ENCODE data around the gene C16orf74. TPM values are rescaled to one million over a fixed set of nuclear protein-coding genes. Genes with fewer than 3 reads are reported as not detected.

C16orf74 gene
- total and polyA plus RNA-seq, 3 experiments from 2014 or later: 1.1 to 10.7 (median 1.3) TPM

- DNase-seq: no peak
- Mint-ChIP-seq H3K27ac (no peak overlapping the region), H3K36me3 (no peaks in the 10 kb centered on the region), H3K9me3 (no peaks in the 10 kb centered on the region), H3K4me1 (peaks cover 2 to 7% (median 7%) of the 10 kb centered on the region in 3 donors), H3K27me3 (peaks cover 3 to 10% of the 10 kb centered on the region in 2 donors), H3K4me3 (peak overlapping the region in 2 of 7 donors; percentile 8 to 36)
- Histone ChIP-seq H3K4me1 (ENCODE audit: insufficient read depth, low read length) (peaks cover 4% of the 10 kb centered on the region), H3K4me3 (ENCODE audit: low read length) (no peak overlapping the region), H3K9me3 (ENCODE audit: low read length) (no peaks in the 10 kb centered on the region), H3K36me3 (ENCODE audit: insufficient read depth, low read length) (no peaks in the 10 kb centered on the region), H3K27me3 (ENCODE audit: insufficient read depth, low read length, poor library complexity, severe bottlenecking) (peaks cover 6% of the 10 kb centered on the region), H3K27ac (ENCODE audit: low read depth, low read length) (no peak overlapping the region)
- ChIA-PET CTCF (interaction anchor here (0.7 to 2.0 kb wide), 4 partner anchors 28 to 74 kb away, joined by 3 to 5 read pairs (median 3); no protein-coding TSS in a partner anchor), POLR2A (no interaction called here)
Observed at GRCh38 chr16:85689950-85690320, 61.0 kb downstream of the C16orf74 start.

GRCh38 chr16:85689285-85689949 lies 61.5 kb downstream of the C16orf74 start:
- H3K4me1 Mint-ChIP-seq: peaks cover 2 to 7% (median 7%) of the 10 kb centered on the region in 3 donors
- no peaks in the 10 kb centered on the region for H3K36me3 Mint-ChIP-seq
- no peak overlapping the region for H3K27ac ChIP-seq (ENCODE audit: low read depth, low read length)
- H3K27me3 Mint-ChIP-seq: peaks cover 1 to 8% of the 10 kb centered on the region in 2 donors
- no peaks in the 10 kb centered on the region for H3K9me3 Mint-ChIP-seq
- POLR2A ChIA-PET: no interaction called here
- CTCF ChIA-PET: interaction anchor here (0.7 to 2.0 kb wide), 4 partner anchors 28 to 73 kb away, joined by 3 to 5 read pairs (median 3); no protein-coding TSS in a partner anchor
- H3K36me3 ChIP-seq (ENCODE audit: insufficient read depth, low read length): no peaks in the 10 kb centered on the region
- H3K9me3 ChIP-seq (ENCODE audit: low read length): no peaks in the 10 kb centered on the region
- H3K4me3 Mint-ChIP-seq: peak overlapping the region in 6 of 7 donors; percentile 24 to 75 (median 58)
- H3K4me1 ChIP-seq (ENCODE audit: insufficient read depth, low read length): peaks cover 4% of the 10 kb centered on the region
- H3K27ac Mint-ChIP-seq: peak overlapping the region in 1 of 8 donors; percentile 58
- H3K27me3 ChIP-seq (ENCODE audit: insufficient read depth, low read length, poor library complexity, severe bottlenecking): peaks cover 3% of the 10 kb centered on the region
- DNase-seq: no peak
- peak overlapping the region; percentile 32 for H3K4me3 ChIP-seq (ENCODE audit: low read length)

- Histone ChIP-seq H3K4me1 (ENCODE audit: insufficient read depth, low read length) (peaks cover 4% of the 10 kb centered on the region), H3K27ac (ENCODE audit: low read depth, low read length) (peak within 1 kb of the TSS; percentile 16), H3K36me3 (ENCODE audit: insufficient read depth, low read length) (no peaks in the 10 kb centered on the region), H3K9me3 (ENCODE audit: low read length) (no peaks in the 10 kb centered on the region), H3K4me3 (ENCODE audit: low read length) (peak within 1 kb of the TSS; percentile 59), H3K27me3 (ENCODE audit: insufficient read depth, low read length, poor library complexity, severe bottlenecking) (peaks cover 3% of the 10 kb centered on the region)
- H3K27me3 Mint-ChIP-seq: peaks cover 0 to 8% of the 10 kb centered on the region in 2 donors
- DNase-seq: peak; percentile 87 to 95 (median 88)
- H3K36me3 Mint-ChIP-seq: no peaks in the 10 kb centered on the region
- H3K27ac Mint-ChIP-seq: peak within 1 kb of the TSS in 2 of 8 donors; percentile 58 to 77
- CTCF ChIA-PET: interaction anchor here (2.0 kb wide), 1 partner anchor 72 kb away, joined by 5 read pairs; no protein-coding TSS in a partner anchor
- peak within 1 kb of the TSS; percentile 67 to 91 (median 77) for H3K4me3 Mint-ChIP-seq
- no peaks in the 10 kb centered on the region for H3K9me3 Mint-ChIP-seq
- H3K4me1 Mint-ChIP-seq: peaks cover 2 to 7% (median 7%) of the 10 kb centered on the region in 3 donors
- POLR2A ChIA-PET: interaction anchor here (0.8 kb wide), 1 partner anchor 46 kb away, joined by 3 read pairs; no protein-coding TSS in a partner anchor
Observed at GRCh38 chr16:85688586-85689284, 62.2 kb downstream of the C16orf74 start, which contains the start of gene GINS2. TSS of gene GINS2 (minus strand) at chr16:85688954. CDS start at chr16:85688898, 56 bp downstream.

- Histone ChIP-seq H3K9me3 (ENCODE audit: low read length) (no peaks in the 10 kb centered on the region), H3K27me3 (ENCODE audit: insufficient read depth, low read length, poor library complexity, severe bottlenecking) (peaks cover 3% of the 10 kb centered on the region), H3K27ac (ENCODE audit: low read depth, low read length) (peak overlapping the region; percentile 16), H3K4me3 (ENCODE audit: low read length) (no peak overlapping the region), H3K4me1 (ENCODE audit: insufficient read depth, low read length) (peaks cover 4% of the 10 kb centered on the region), H3K36me3 (ENCODE audit: insufficient read depth, low read length) (no peaks in the 10 kb centered on the region)
- peak overlapping the region; percentile 73 to 91 (median 77) for H3K4me3 Mint-ChIP-seq
- no peaks in the 10 kb centered on the region for H3K9me3 Mint-ChIP-seq
- H3K4me1 Mint-ChIP-seq: peaks cover 2 to 7% (median 7%) of the 10 kb centered on the region in 3 donors
- H3K27me3 Mint-ChIP-seq: peaks cover 0 to 3% of the 10 kb centered on the region in 2 donors
- CTCF ChIA-PET: no interaction called here
- POLR2A ChIA-PET: interaction anchor here (0.8 kb wide), 1 partner anchor 47 kb away, joined by 3 read pairs; no protein-coding TSS in a partner anchor
- H3K36me3 Mint-ChIP-seq: no peaks in the 10 kb centered on the region
- H3K27ac Mint-ChIP-seq: no peak overlapping the region
- no peak for DNase-seq
Observed at GRCh38 chr16:85687651-85688471, 63.0 kb downstream of the C16orf74 start.

- no peaks in the 10 kb centered on the region for H3K9me3 Mint-ChIP-seq
- ChIA-PET POLR2A (no interaction called here), CTCF (no interaction called here)
- H3K27me3 ChIP-seq (ENCODE audit: insufficient read depth, low read length, poor library complexity, severe bottlenecking): peaks cover 3% of the 10 kb centered on the region
- no peaks in the 10 kb centered on the region for H3K9me3 ChIP-seq (ENCODE audit: low read length)
- no peak overlapping the region for H3K27ac ChIP-seq (ENCODE audit: low read depth, low read length)
- H3K4me1 Mint-ChIP-seq: peaks cover 2 to 7% (median 7%) of the 10 kb centered on the region in 3 donors
- H3K27ac Mint-ChIP-seq: no peak overlapping the region
- peaks cover 4% of the 10 kb centered on the region for H3K4me1 ChIP-seq (ENCODE audit: insufficient read depth, low read length)
- H3K4me3 ChIP-seq (ENCODE audit: low read length): no peak overlapping the region
- H3K36me3 ChIP-seq (ENCODE audit: insufficient read depth, low read length): no peaks in the 10 kb centered on the region
- no peaks in the 10 kb centered on the region for H3K36me3 Mint-ChIP-seq
- peaks cover 0 to 3% of the 10 kb centered on the region in 2 donors for H3K27me3 Mint-ChIP-seq
- no peak for DNase-seq
- peak overlapping the region in 6 of 7 donors; percentile 58 to 80 (median 75) for H3K4me3 Mint-ChIP-seq
Observed at GRCh38 chr16:85686912-85687591, 63.8 kb downstream of the C16orf74 start.

GRCh38 chr16:85685251-85685650 lies 65.6 kb downstream of the C16orf74 start:
- no peak overlapping the region for H3K27ac ChIP-seq (ENCODE audit: low read depth, low read length)
- POLR2A ChIA-PET: interaction anchor here (1.1 kb wide), 1 partner anchor 131 kb away, joined by 3 read pairs; no protein-coding TSS in a partner anchor

GRCh38 chr16:85683363-85683762 lies 67.5 kb downstream of the C16orf74 start:
- no peaks in the 10 kb centered on the region for H3K9me3 ChIP-seq (ENCODE audit: low read length)
- H3K4me3 ChIP-seq (ENCODE audit: low read length): no peak overlapping the region
- Mint-ChIP-seq H3K27me3 (no peaks in the 10 kb centered on the region), H3K9me3 (no peaks in the 10 kb centered on the region), H3K4me1 (peaks cover 9 to 19% (median 12%) of the 10 kb centered on the region in 3 donors), H3K4me3 (peak overlapping the region in 2 of 7 donors; percentile 48 to 55), H3K27ac (peak overlapping the region in 3 of 8 donors; percentile 53 to 90 (median 61)), H3K36me3 (no peaks in the 10 kb centered on the region)
- POLR2A ChIA-PET: no interaction called here
- H3K27ac ChIP-seq (ENCODE audit: low read depth, low read length): no peak overlapping the region
- no peak for DNase-seq
- no peaks in the 10 kb centered on the region for H3K36me3 ChIP-seq (ENCODE audit: insufficient read depth, low read length)
- CTCF ChIA-PET: interaction anchor here (1.4 kb wide), 1 partner anchor 34 kb away, joined by 5 read pairs; no protein-coding TSS in a partner anchor
- no peaks in the 10 kb centered on the region for H3K27me3 ChIP-seq (ENCODE audit: insufficient read depth, low read length, poor library complexity, severe bottlenecking)
- H3K4me1 ChIP-seq (ENCODE audit: insufficient read depth, low read length): no peaks in the 10 kb centered on the region

More at GRCh38 chr16:85685251-85685650, 65.6 kb downstream of the C16orf74 start:
- H3K36me3 ChIP-seq (ENCODE audit: insufficient read depth, low read length): no peaks in the 10 kb centered on the region
- no peak overlapping the region for H3K27ac Mint-ChIP-seq
- H3K27me3 ChIP-seq (ENCODE audit: insufficient read depth, low read length, poor library complexity, severe bottlenecking): no peaks in the 10 kb centered on the region
- H3K4me3 Mint-ChIP-seq: no peak overlapping the region
- H3K9me3 Mint-ChIP-seq: no peaks in the 10 kb centered on the region
- no peaks in the 10 kb centered on the region for H3K27me3 Mint-ChIP-seq
- CTCF ChIA-PET: interaction anchor here (0.9 kb wide), 1 partner anchor 69 kb away, joined by 5 read pairs; no protein-coding TSS in a partner anchor
- H3K4me1 Mint-ChIP-seq: peaks cover 7 to 13% (median 12%) of the 10 kb centered on the region in 3 donors
- H3K4me3 ChIP-seq (ENCODE audit: low read length): no peak overlapping the region
- H3K36me3 Mint-ChIP-seq: no peaks in the 10 kb centered on the region
- H3K9me3 ChIP-seq (ENCODE audit: low read length): no peaks in the 10 kb centered on the region
- no peak for DNase-seq
- peaks cover 4% of the 10 kb centered on the region for H3K4me1 ChIP-seq (ENCODE audit: insufficient read depth, low read length)

All from CD8-positive, alpha-beta memory T cell (primary cell).